PC-3 (cell line): ENCODE results near the gene GCC2. TPM values are rescaled to one million over a fixed set of nuclear protein-coding genes. Genes with fewer than 3 reads are reported as not detected.
"Not testable (repeated sequence)": the region's sequence is repeated elsewhere in the genome, so short reads cannot be mapped to it uniquely, and the experiment has no call there.

Experiments used
- ATAC-seq: fragments of 200-7000 bp; cut with Tn5 transposase; 2 replicates; pipeline ENCODE4 v1.9.1; 2020; ENCODE audit warnings: mild to moderate bottlenecking, moderate library complexity
- BruUV-seq: library from RNA; stranded (reverse); fragments of 400-500 nt; replicated peaks from 2 replicates; lab custom pipeline; 2021; lab: Mats Ljungman, UMichigan
- CTCF ChIA-PET: fragments of 300-600 bp; sonication (Branson Sonifier 250); formaldehyde crosslinking; loops from one replicate; lab custom pipeline; 2022; ENCODE audit warnings: antibody characterized with exemption; lab: Charles Lee
- POLR2A ChIA-PET: fragments of 300-600 bp; sonication (Branson Sonifier 250); formaldehyde crosslinking; loops from one replicate; lab custom pipeline; 2022; ENCODE audit warnings: antibody characterized with exemption; ENCODE audit not compliant: unreplicated experiment; lab: Charles Lee
- DNase-seq: peaks from one replicate; pipeline ENCODE4 v3.0.0-alpha.2; 2015
- H2AFZ ChIP-seq: fragments of 300-600 bp; sonication (generic); 2 replicates; pipeline ENCODE4 v1.6.0; 2016; ENCODE audit warnings: antibody characterized with exemption, low read length
- H3F3A ChIP-seq: fragments of 300-600 bp; sonication (generic); one replicate; pipeline ENCODE4 v1.6.0; 2017; ENCODE audit warnings: antibody characterized with exemption, low read length, control low read depth, mild to moderate bottlenecking; ENCODE audit not compliant: unreplicated experiment
- H3K27ac ChIP-seq: fragments of 300-600 bp; sonication (generic); 2 replicates; pipeline ENCODE4 v1.5.1; 2016; ENCODE audit warnings: mild to moderate bottlenecking, low read length
- H3K27me3 ChIP-seq: fragments of 300-600 bp; sonication (generic); 2 replicates; pipeline ENCODE4 v1.6.1; 2016; ENCODE audit warnings: low read length, mixed read lengths
- H3K36me3 ChIP-seq: fragments of 300-600 bp; sonication (generic); 2 replicates; pipeline ENCODE4 v1.6.1; 2016; ENCODE audit warnings: low read depth, mixed run types, low read length, mixed read lengths
- H3K4me1 ChIP-seq: fragments of 300-600 bp; sonication (generic); 2 replicates; pipeline ENCODE4 v1.5.1; 2016; ENCODE audit warnings: low read length; ENCODE audit not compliant: insufficient read depth
- H3K4me2 ChIP-seq: fragments of 300-600 bp; sonication (generic); 2 replicates; pipeline ENCODE4 v1.6.0; 2016; ENCODE audit warnings: low read length
- H3K4me3 ChIP-seq: fragments of 300-600 bp; sonication (generic); 2 replicates; pipeline ENCODE4 v1.5.1; 2016; ENCODE audit warnings: mild to moderate bottlenecking, low read length, mixed read lengths
- H3K79me2 ChIP-seq: fragments of 300-600 bp; sonication (generic); 2 replicates; pipeline ENCODE4 v1.6.1; 2017; ENCODE audit warnings: low read length, mixed read lengths
- H3K9ac ChIP-seq: fragments of 300-600 bp; sonication (generic); 2 replicates; pipeline ENCODE4 v1.6.0; 2016; ENCODE audit warnings: mild to moderate bottlenecking, low read length
- H3K9me2 ChIP-seq: fragments of 300-600 bp; sonication (generic); replicated peaks from 2 replicates; pipeline ENCODE4 v1.6.1; 2016; ENCODE audit warnings: mixed run types, low read length, mixed read lengths
- H3K9me3 ChIP-seq: fragments of 300-600 bp; sonication (generic); 2 replicates; pipeline ENCODE4 v1.6.1; 2016; ENCODE audit warnings: low read length, mixed read lengths
- H4K20me1 ChIP-seq: fragments of 300-600 bp; sonication (generic); 2 replicates; pipeline ENCODE4 v1.6.1; 2016; ENCODE audit warnings: low read length, mixed read lengths
- CTCF ChIP-seq: fragments of 300-600 bp; sonication (generic); conservative IDR thresholded peaks from 2 replicates; pipeline ENCODE4 v1.5.1; 2017; ENCODE audit warnings: antibody characterized with exemption, low read depth, mild to moderate bottlenecking, low read length
- EZH2 ChIP-seq: fragments of 300-600 bp; sonication (generic); IDR thresholded peaks from one replicate; pipeline ENCODE4 v1.6.1; 2017; ENCODE audit warnings: antibody characterized with exemption, mild to moderate bottlenecking, low read length; ENCODE audit not compliant: unreplicated experiment
- EZH2phosphoT487 ChIP-seq: fragments of 300-600 bp; sonication (generic); IDR thresholded peaks from 2 replicates; pipeline ENCODE4 v1.6.1; 2018; ENCODE audit warnings: mild to moderate bottlenecking, antibody characterized with exemption, low read length, borderline replicate concordance
- intact Hi-C: fragments of 100-400 bp; cut with micrococcal nuclease; formaldehyde crosslinking; loops from 2 replicates; pipeline ENCODE4 v1.9.0; 2023
- total RNA-seq: library from RNA; depleted of rRNA; stranded (reverse); fragments of >200 nt; gene quantifications from 2 replicates; pipeline ENCODE4 v1.2.3, GENCODE V29; 2014

Gene GCC2
- total RNA-seq, 1 experiment from 2014 or later, result 10.1 TPM

GRCh38 chr2:108553209-108553919, 104.4 kb downstream of the GCC2 start:
- no peaks in the 10 kb centered on the region for H3K9me2 ChIP-seq
- no peaks in the 10 kb centered on the region for H3K36me3 ChIP-seq
- no peaks in the 10 kb centered on the region for H3K9me3 ChIP-seq
- no peak overlapping the region for H3K4me3 ChIP-seq
- ChIA-PET POLR2A (no interaction called here), CTCF (no interaction called here)
- intact Hi-C loops, result no loop called here
- ATAC-seq (no peak), DNase-seq (no peak)
- no peaks in the 10 kb centered on the region for H3K27me3 ChIP-seq
- H3F3A ChIP-seq, result no peaks in the 10 kb centered on the region
- no peak overlapping the region for H2AFZ ChIP-seq
- H3K4me2 ChIP-seq, result no peak overlapping the region
- no peak overlapping the region for H3K9ac ChIP-seq
- no peak overlapping the region for H3K27ac ChIP-seq
- peaks cover 66% of the 10 kb centered on the region for H3K79me2 ChIP-seq
- peaks cover 7% of the 10 kb centered on the region; the same call in 1 of the 2 replicates for H4K20me1 ChIP-seq
- TF ChIP-seq CTCF (no peak), EZH2phosphoT487 (no peak), EZH2 (no peak)
- H3K4me1 ChIP-seq, result no peaks in the 10 kb centered on the region
- BruUV-seq, result no TSS peak

GRCh38 chr2:108554528-108554927, 105.5 kb downstream of the GCC2 start:
- no peaks in the 10 kb centered on the region for H3F3A ChIP-seq
- DNase-seq (no peak), ATAC-seq (no peak)
- H3K27me3 ChIP-seq, result no peaks in the 10 kb centered on the region
- no peaks in the 10 kb centered on the region for H3K9me2 ChIP-seq
- intact Hi-C loops, result no loop called here
- no peaks in the 10 kb centered on the region for H3K36me3 ChIP-seq
- H2AFZ ChIP-seq, result no peak overlapping the region
- no peaks in the 10 kb centered on the region for H3K4me1 ChIP-seq
- POLR2A ChIA-PET, result no interaction called here
- H3K4me3 ChIP-seq, result no peak overlapping the region
- H3K79me2 ChIP-seq, result peaks cover 63% of the 10 kb centered on the region
- no peaks in the 10 kb centered on the region for H3K9me3 ChIP-seq
- peaks cover 7% of the 10 kb centered on the region; the same call in 1 of the 2 replicates for H4K20me1 ChIP-seq
- no TSS peak for BruUV-seq
- no peak overlapping the region for H3K9ac ChIP-seq
- no peak overlapping the region for H3K4me2 ChIP-seq
- H3K27ac ChIP-seq, result no peak overlapping the region
- TF ChIP-seq EZH2phosphoT487 (no peak), CTCF (no peak), EZH2 (no peak)
- CTCF ChIA-PET, result no interaction called here

- intact Hi-C loops, result no loop called here
- Histone ChIP-seq H3K9ac (no peak overlapping the region), H4K20me1 (peaks cover 7% of the 10 kb centered on the region; the same call in 1 of the 2 replicates), H3K4me1 (no peaks in the 10 kb centered on the region), H2AFZ (no peak overlapping the region), H3K9me3 (no peaks in the 10 kb centered on the region), H3K27me3 (no peaks in the 10 kb centered on the region), H3F3A (no peaks in the 10 kb centered on the region), H3K79me2 (peaks cover 65% of the 10 kb centered on the region), H3K36me3 (no peaks in the 10 kb centered on the region), H3K9me2 (no peaks in the 10 kb centered on the region), H3K4me3 (no peak overlapping the region), H3K27ac (no peak overlapping the region), H3K4me2 (no peak overlapping the region)
- DNase-seq (no peak), ATAC-seq (no peak)
- ChIA-PET POLR2A (no interaction called here), CTCF (no interaction called here)
- BruUV-seq, result no TSS peak
- no peak for TF ChIP-seq CTCF
- TF ChIP-seq EZH2, result no peak
- TF ChIP-seq EZH2phosphoT487, result no peak
Measured at GRCh38 chr2:108555572-108555971, 106.6 kb downstream of the GCC2 start.

GRCh38 chr2:108556581-108556980, 107.6 kb downstream of the GCC2 start:
- H3K27me3 ChIP-seq, H3K4me1 ChIP-seq, H2AFZ ChIP-seq, H3F3A ChIP-seq, H3K9me3 ChIP-seq, H3K27ac ChIP-seq, ATAC-seq, H3K4me2 ChIP-seq, H3K4me3 ChIP-seq, H3K36me3 ChIP-seq, intact Hi-C loops, H3K9me2 ChIP-seq, H3K9ac ChIP-seq, H4K20me1 ChIP-seq, BruUV-seq, DNase-seq, POLR2A ChIA-PET, CTCF ChIA-PET: not testable (repeated sequence)
- peaks cover 66% of the 10 kb centered on the region for H3K79me2 ChIP-seq
